Measurements from ENCODE around the gene CREB5.

Gene CREB5

DNA sequence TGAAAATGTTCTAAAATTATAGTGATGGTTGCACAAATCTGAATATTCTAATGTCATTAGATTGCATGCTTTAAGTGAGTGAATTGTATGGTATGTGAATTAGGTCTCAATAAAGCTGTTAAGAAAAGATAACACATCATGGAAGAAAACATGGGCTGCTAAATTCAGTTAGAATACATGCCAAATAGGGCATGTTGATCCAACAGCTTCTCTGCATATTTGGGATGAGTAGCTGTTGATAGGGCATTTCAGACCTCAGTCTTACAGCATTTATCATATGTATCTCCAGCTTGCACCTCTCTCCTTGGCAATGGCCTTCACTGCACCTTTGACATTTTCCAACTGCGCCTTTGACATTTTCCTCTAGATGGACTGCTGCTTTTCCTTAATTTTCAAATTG is 13.2 kb downstream of the CREB5 start:
- no peak for TF ChIP-seq CTCF (IDR thresholded peaks at IDR 0.05; ENCODE audit: control extremely low read depth, extremely low read depth, low read depth, missing control alignments)
- ChIA-PET CTCF (interaction anchor here (1.1 to 2.6 kb wide), 4 partner anchors 7 to 32 kb away, joined by 4 to 12 read pairs (median 6); partner anchors contain the start of gene CREB5), POLR2A (interaction anchor here (0.6 to 1.1 kb wide), 2 partner anchors 10 to 99 kb away, joined by 5 to 6 read pairs; no protein-coding TSS in a partner anchor)
- no peak for DNase-seq (ENCODE audit: extremely low spot score)

DNA sequence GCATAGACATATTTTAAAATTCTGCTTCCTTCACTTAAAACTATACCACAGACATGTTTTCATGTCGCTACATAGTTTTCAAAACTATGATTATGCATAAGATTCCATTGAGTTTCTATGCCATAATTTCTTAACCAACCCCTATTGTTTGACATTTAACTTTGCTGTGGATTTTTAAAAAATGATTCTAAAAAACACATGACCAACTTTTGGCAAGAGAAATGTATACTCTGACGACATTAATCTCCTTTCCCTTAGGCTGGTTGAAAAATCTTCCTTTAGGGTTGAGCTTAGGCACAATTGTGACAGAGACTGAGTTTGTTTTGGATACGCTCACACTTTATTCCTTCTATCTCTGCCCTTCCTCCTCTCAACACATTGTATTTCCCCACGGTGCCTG is 14.9 kb downstream of the CREB5 start:
- TF ChIP-seq CTCF (IDR thresholded peaks at IDR 0.05; ENCODE audit: control extremely low read depth, extremely low read depth, low read depth, missing control alignments) = no peak
- ChIA-PET CTCF (interaction anchor here (1.5 to 2.6 kb wide), 3 partner anchors 8 to 15 kb away, joined by 5 to 12 read pairs (median 8); partner anchors contain the start of gene CREB5), POLR2A (no interaction called here)
- no peak for DNase-seq (ENCODE audit: extremely low spot score)

- no peak for DNase-seq (ENCODE audit: extremely low spot score)
- ChIA-PET POLR2A (no interaction called here), CTCF (interaction anchor here (1.2 to 2.0 kb wide), 3 partner anchors 13 to 423 kb away, joined by 3 to 13 read pairs (median 4); no protein-coding TSS in a partner anchor)
- no peak for TF ChIP-seq CTCF (IDR thresholded peaks at IDR 0.05; ENCODE audit: control extremely low read depth, extremely low read depth, low read depth, missing control alignments)
Measured at GRCh38 chr7:28430616-28431015, 18.3 kb downstream of the CREB5 start.

GRCh38 chr7:28432105-28432504 is 19.8 kb downstream of the CREB5 start:
- ChIA-PET CTCF (interaction anchor here (0.8 to 1.8 kb wide), 4 partner anchors 9 to 20 kb away, joined by 3 to 4 read pairs (median 4); partner anchors contain the start of gene CREB5), POLR2A (interaction anchor here (0.7 to 1.3 kb wide), 2 partner anchors 11 to 60 kb away, joined by 3 to 9 read pairs; no protein-coding TSS in a partner anchor)
- no peak for TF ChIP-seq CTCF (IDR thresholded peaks at IDR 0.05; ENCODE audit: control extremely low read depth, extremely low read depth, low read depth, missing control alignments)
- no peak for DNase-seq (ENCODE audit: extremely low spot score)

DNA sequence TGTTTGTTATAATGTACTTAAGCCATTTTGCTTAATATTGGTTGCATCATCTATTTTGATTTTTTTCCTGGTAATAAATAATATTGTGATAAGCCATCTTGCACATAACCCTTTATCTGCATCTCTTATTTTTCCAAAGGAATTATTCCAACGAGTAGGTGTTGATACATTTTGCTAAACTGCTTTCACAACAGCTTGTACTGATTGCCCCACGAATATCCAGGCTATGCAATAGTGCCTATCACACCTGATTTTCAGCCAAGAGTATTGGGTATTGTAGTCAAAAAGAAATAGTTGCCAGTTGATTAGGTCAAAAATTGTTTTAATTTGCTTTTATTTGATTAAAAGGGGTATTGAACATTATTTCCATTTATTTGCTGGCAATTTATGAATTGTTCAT is 20.7 kb downstream of the CREB5 start:
- no peak for DNase-seq (ENCODE audit: extremely low spot score)
- POLR2A ChIA-PET = interaction anchor here (1.3 kb wide), 1 partner anchor 10 kb away, joined by 3 read pairs; no protein-coding TSS in a partner anchor
- CTCF ChIA-PET = interaction anchor here (0.8 to 1.8 kb wide), 4 partner anchors 8 to 104 kb away, joined by 3 to 4 read pairs (median 4); no protein-coding TSS in a partner anchor
- TF ChIP-seq CTCF (IDR thresholded peaks at IDR 0.05; ENCODE audit: control extremely low read depth, extremely low read depth, low read depth, missing control alignments) = no peak

DNA sequence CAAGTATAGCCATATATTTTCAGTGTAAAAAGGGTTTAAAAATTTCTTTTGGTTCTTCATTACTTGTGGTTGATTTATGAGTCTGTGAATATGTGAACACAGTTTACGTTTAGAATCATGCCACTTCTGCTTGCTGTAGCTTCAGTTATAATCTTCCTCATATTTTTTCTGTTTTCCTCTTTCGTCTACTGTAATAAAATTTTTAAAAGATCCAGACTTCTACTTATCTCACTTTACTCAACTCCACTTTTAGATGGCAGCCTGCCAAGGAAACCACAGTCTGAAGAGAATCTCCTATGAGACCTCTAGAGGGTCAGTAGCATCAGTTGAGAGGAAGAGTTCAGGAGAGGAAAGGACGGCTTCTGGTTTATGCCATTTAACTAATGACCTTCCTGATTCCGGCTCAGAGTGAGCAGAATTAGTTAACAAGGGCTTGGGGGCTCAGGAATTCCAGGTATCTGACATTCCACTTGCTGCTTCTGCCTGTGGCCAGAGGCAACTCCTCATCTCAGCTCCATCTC is 21.4 kb downstream of the CREB5 start:
- DNase-seq (ENCODE audit: extremely low spot score) = no peak
- ChIA-PET POLR2A (interaction anchor here (1.3 kb wide), 1 partner anchor 9 kb away, joined by 3 read pairs; no protein-coding TSS in a partner anchor), CTCF (interaction anchor here (0.5 to 1.8 kb wide), 6 partner anchors 9 to 251 kb away, joined by 3 to 5 read pairs (median 4); no protein-coding TSS in a partner anchor)
- no peak for TF ChIP-seq CTCF (IDR thresholded peaks at IDR 0.05; ENCODE audit: control extremely low read depth, extremely low read depth, low read depth, missing control alignments)
